ENCODE data around the gene ARHGAP25.

The ARHGAP25 gene

GRCh38 chr2:68736086-68736485 lies 1.5 kb downstream of the ARHGAP25 start:
- H3K18ac ChIP-seq (ENCODE audit: low read length) = no peak overlapping the region
- no peaks in the 10 kb centered on the region for H3K36me3 ChIP-seq (ENCODE audit: control insufficient read depth, insufficient read depth, low read length)
- H2BK5ac ChIP-seq (ENCODE audit: low read length) = no peak overlapping the region
- H3K4me2 ChIP-seq (ENCODE audit: low read length) = no peak overlapping the region
- H3K23ac ChIP-seq (ENCODE audit: low read length) = no peak overlapping the region
- peak; percentile 67 for DNase-seq
- H4K8ac ChIP-seq (ENCODE audit: low read depth, low read length) = no peak overlapping the region
- no peak overlapping the region for H3K4me3 ChIP-seq (ENCODE audit: low read length)
- H3K4ac ChIP-seq (ENCODE audit: low read depth, low read length) = no peak overlapping the region
- peaks cover 3% of the 10 kb centered on the region for H3K4me1 ChIP-seq (ENCODE audit: control insufficient read depth, low read depth, low read length)
- H3K27ac ChIP-seq (ENCODE audit: low read depth, low read length) = no peak overlapping the region
- H3K9ac ChIP-seq (ENCODE audit: low read length) = no peak overlapping the region
- H4K5ac ChIP-seq (ENCODE audit: low read length) = no peak overlapping the region
- H3K56ac ChIP-seq (ENCODE audit: low read length) = no peak overlapping the region
- no peak overlapping the region for H2BK120ac ChIP-seq (ENCODE audit: low read depth, low read length)
- no peak overlapping the region for H2AK5ac ChIP-seq (ENCODE audit: low read length)
- no peaks in the 10 kb centered on the region for H3K27me3 ChIP-seq (ENCODE audit: insufficient read depth, low read length, poor library complexity)
- no peaks in the 10 kb centered on the region for H3K79me2 ChIP-seq (ENCODE audit: control insufficient read depth, insufficient read depth, low read length)
- no peaks in the 10 kb centered on the region for H3K79me1 ChIP-seq (ENCODE audit: low read length)
- no CpG with 5 or more reads among the region's 2 CpGs for WGBS (ENCODE audit: extremely low coverage, insufficient coverage, low lambda C conversion rate)
- no peak overlapping the region for H2BK15ac ChIP-seq (replicated peaks; ENCODE audit: low read depth)

- no peaks in the 10 kb centered on the region for H3K79me1 ChIP-seq (ENCODE audit: low read length)
- H3K27ac ChIP-seq (ENCODE audit: low read depth, low read length) = no peak overlapping the region
- no peaks in the 10 kb centered on the region for H3K79me2 ChIP-seq (ENCODE audit: control insufficient read depth, insufficient read depth, low read length)
- H2BK120ac ChIP-seq (ENCODE audit: low read depth, low read length) = no peak overlapping the region
- no peak overlapping the region for H3K23ac ChIP-seq (ENCODE audit: low read length)
- DNase-seq = no peak
- no peak overlapping the region for H3K4ac ChIP-seq (ENCODE audit: low read depth, low read length)
- no CpG with 5 or more reads among the region's 1 CpG for WGBS (ENCODE audit: extremely low coverage, insufficient coverage, low lambda C conversion rate)
- H3K18ac ChIP-seq (ENCODE audit: low read length) = no peak overlapping the region
- no peak overlapping the region for H2AK5ac ChIP-seq (ENCODE audit: low read length)
- no peak overlapping the region for H2BK5ac ChIP-seq (ENCODE audit: low read length)
- H3K4me1 ChIP-seq (ENCODE audit: control insufficient read depth, low read depth, low read length) = no peaks in the 10 kb centered on the region
- H3K9ac ChIP-seq (ENCODE audit: low read length) = no peak overlapping the region
- H3K36me3 ChIP-seq (ENCODE audit: control insufficient read depth, insufficient read depth, low read length) = no peaks in the 10 kb centered on the region
- H3K56ac ChIP-seq (ENCODE audit: low read length) = no peak overlapping the region
- H3K4me3 ChIP-seq (ENCODE audit: low read length) = no peak overlapping the region
- no peak overlapping the region for H4K5ac ChIP-seq (ENCODE audit: low read length)
- H3K4me2 ChIP-seq (ENCODE audit: low read length) = no peak overlapping the region
- H2BK15ac ChIP-seq (replicated peaks; ENCODE audit: low read depth) = no peak overlapping the region
- H4K8ac ChIP-seq (ENCODE audit: low read depth, low read length) = no peak overlapping the region
- H3K27me3 ChIP-seq (ENCODE audit: insufficient read depth, low read length, poor library complexity) = no peaks in the 10 kb centered on the region
These were observed 3.1 kb downstream of the ARHGAP25 start for GRCh38 chr2:68737711-68738110.

- H3K4me1 ChIP-seq (ENCODE audit: control insufficient read depth, low read depth, low read length) = no peaks in the 10 kb centered on the region
- H3K4me3 ChIP-seq (ENCODE audit: low read length) = no peak overlapping the region
- no peak overlapping the region for H3K18ac ChIP-seq (ENCODE audit: low read length)
- no peak overlapping the region for H3K27ac ChIP-seq (ENCODE audit: low read depth, low read length)
- no peak overlapping the region for H4K8ac ChIP-seq (ENCODE audit: low read depth, low read length)
- H3K79me2 ChIP-seq (ENCODE audit: control insufficient read depth, insufficient read depth, low read length) = no peaks in the 10 kb centered on the region
- no peak overlapping the region for H3K4me2 ChIP-seq (ENCODE audit: low read length)
- no peaks in the 10 kb centered on the region for H3K36me3 ChIP-seq (ENCODE audit: control insufficient read depth, insufficient read depth, low read length)
- H2AK5ac ChIP-seq (ENCODE audit: low read length) = no peak overlapping the region
- WGBS (ENCODE audit: extremely low coverage, insufficient coverage, low lambda C conversion rate) = no CpG with 5 or more reads among the region's 3 CpGs
- H3K4ac ChIP-seq (ENCODE audit: low read depth, low read length) = no peak overlapping the region
- H2BK15ac ChIP-seq (replicated peaks; ENCODE audit: low read depth) = no peak overlapping the region
- H3K79me1 ChIP-seq (ENCODE audit: low read length) = no peaks in the 10 kb centered on the region
- no peaks in the 10 kb centered on the region for H3K27me3 ChIP-seq (ENCODE audit: insufficient read depth, low read length, poor library complexity)
- H3K9ac ChIP-seq (ENCODE audit: low read length) = no peak overlapping the region
- no peak overlapping the region for H3K23ac ChIP-seq (ENCODE audit: low read length)
- DNase-seq = no peak
- no peak overlapping the region for H2BK5ac ChIP-seq (ENCODE audit: low read length)
- no peak overlapping the region for H4K5ac ChIP-seq (ENCODE audit: low read length)
- no peak overlapping the region for H2BK120ac ChIP-seq (ENCODE audit: low read depth, low read length)
- no peak overlapping the region for H3K56ac ChIP-seq (ENCODE audit: low read length)
These were observed 4.4 kb downstream of the ARHGAP25 start for GRCh38 chr2:68738906-68739594.

DNA sequence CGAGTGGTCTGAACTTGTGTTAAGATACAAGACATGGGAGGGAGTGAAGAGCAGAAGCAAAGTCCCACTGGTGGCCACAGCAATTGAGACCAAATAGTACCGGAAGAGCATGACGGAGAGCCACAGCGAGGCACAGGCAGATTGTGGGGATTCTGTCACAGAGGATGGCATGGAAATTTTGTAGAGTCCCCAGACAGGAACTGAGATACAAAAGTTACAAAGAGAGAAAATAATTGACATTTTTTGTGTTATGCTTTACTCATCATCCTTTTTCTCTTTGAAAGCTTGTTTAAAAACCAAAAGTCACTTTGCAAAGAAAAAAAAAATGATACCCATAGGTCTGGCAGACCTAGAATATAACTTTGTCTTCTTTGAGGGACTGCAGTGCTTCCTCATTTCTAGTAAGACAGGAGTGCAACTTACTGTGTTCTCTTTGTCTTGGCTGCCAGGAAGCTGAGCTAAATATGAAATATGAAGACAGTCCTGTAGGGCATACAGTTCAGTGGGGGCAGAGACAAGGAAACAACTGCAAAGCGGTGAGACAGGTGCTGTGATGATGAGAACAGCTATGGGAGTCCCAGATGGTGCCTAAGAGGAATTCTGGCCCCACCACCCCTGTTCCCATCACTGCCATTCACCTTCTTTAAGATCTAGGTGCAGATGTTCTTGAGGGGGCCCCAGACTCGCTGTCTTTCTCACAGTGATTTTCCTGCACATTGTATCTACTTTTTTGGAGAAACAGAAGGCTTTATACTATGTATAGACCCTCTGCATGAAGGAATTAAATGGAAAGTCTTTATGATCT lies 5.2 kb downstream of the ARHGAP25 start:
- Histone ChIP-seq H3K79me2 (ENCODE audit: control insufficient read depth, insufficient read depth, low read length) (no peaks in the 10 kb centered on the region), H3K56ac (ENCODE audit: low read length) (no peak overlapping the region), H2BK120ac (ENCODE audit: low read depth, low read length) (no peak overlapping the region), H3K79me1 (ENCODE audit: low read length) (no peaks in the 10 kb centered on the region), H4K8ac (ENCODE audit: low read depth, low read length) (no peak overlapping the region), H3K36me3 (ENCODE audit: control insufficient read depth, insufficient read depth, low read length) (no peaks in the 10 kb centered on the region), H3K27ac (ENCODE audit: low read depth, low read length) (no peak overlapping the region), H2BK5ac (ENCODE audit: low read length) (no peak overlapping the region), H3K23ac (ENCODE audit: low read length) (no peak overlapping the region), H2AK5ac (ENCODE audit: low read length) (no peak overlapping the region), H3K9ac (ENCODE audit: low read length) (no peak overlapping the region), H3K4me2 (ENCODE audit: low read length) (no peak overlapping the region), H3K27me3 (ENCODE audit: insufficient read depth, low read length, poor library complexity) (no peaks in the 10 kb centered on the region), H2BK15ac (replicated peaks; ENCODE audit: low read depth) (no peak overlapping the region), H3K4ac (ENCODE audit: low read depth, low read length) (no peak overlapping the region), H3K4me1 (ENCODE audit: control insufficient read depth, low read depth, low read length) (no peaks in the 10 kb centered on the region), H4K5ac (ENCODE audit: low read length) (no peak overlapping the region), H3K4me3 (ENCODE audit: low read length) (no peak overlapping the region), H3K18ac (ENCODE audit: low read length) (no peak overlapping the region)
- no peak for DNase-seq
- no CpG with 5 or more reads among the region's 6 CpGs for WGBS (ENCODE audit: extremely low coverage, insufficient coverage, low lambda C conversion rate)

GRCh38 chr2:68740400-68740914 lies 5.8 kb downstream of the ARHGAP25 start:
- Histone ChIP-seq H3K27me3 (ENCODE audit: insufficient read depth, low read length, poor library complexity) (no peaks in the 10 kb centered on the region), H3K27ac (ENCODE audit: low read depth, low read length) (no peak overlapping the region), H3K4me2 (ENCODE audit: low read length) (no peak overlapping the region), H3K56ac (ENCODE audit: low read length) (no peak overlapping the region), H2BK5ac (ENCODE audit: low read length) (no peak overlapping the region), H3K4me3 (ENCODE audit: low read length) (no peak overlapping the region), H2BK15ac (replicated peaks; ENCODE audit: low read depth) (no peak overlapping the region), H3K4me1 (ENCODE audit: control insufficient read depth, low read depth, low read length) (no peaks in the 10 kb centered on the region), H3K36me3 (ENCODE audit: control insufficient read depth, insufficient read depth, low read length) (no peaks in the 10 kb centered on the region), H3K4ac (ENCODE audit: low read depth, low read length) (no peak overlapping the region), H4K5ac (ENCODE audit: low read length) (no peak overlapping the region), H3K23ac (ENCODE audit: low read length) (no peak overlapping the region), H4K8ac (ENCODE audit: low read depth, low read length) (no peak overlapping the region), H3K9ac (ENCODE audit: low read length) (no peak overlapping the region), H3K79me2 (ENCODE audit: control insufficient read depth, insufficient read depth, low read length) (no peaks in the 10 kb centered on the region), H3K79me1 (ENCODE audit: low read length) (no peaks in the 10 kb centered on the region), H3K18ac (ENCODE audit: low read length) (no peak overlapping the region), H2AK5ac (ENCODE audit: low read length) (no peak overlapping the region), H2BK120ac (ENCODE audit: low read depth, low read length) (no peak overlapping the region)
- WGBS (ENCODE audit: extremely low coverage, insufficient coverage, low lambda C conversion rate) = no CpG with 5 or more reads among the region's 2 CpGs
- DNase-seq = no peak
